ENCODE results near the gene LRRC36. TPM values are rescaled to one million over a fixed set of nuclear protein-coding genes. Genes with fewer than 3 reads are reported as not detected.

LRRC36 gene
- total RNA-seq, 1 experiment from 2014 or later = 0.13 TPM

GRCh38 chr16:67405336-67405735, 78.7 kb downstream of the LRRC36 start (continued):
- TF ChIP-seq STAT6 (CRISPR knock-in tag; conservative IDR thresholded peaks at IDR 0.05; ENCODE audit: low read depth) (no peak), USF2 (CRISPR knock-in tag; IDR thresholded peaks at IDR 0.05) (no peak), ZBTB21 (CRISPR knock-in tag; IDR thresholded peaks at IDR 0.05; ENCODE audit: borderline replicate concordance) (no peak), NFYB (CRISPR knock-in tag; conservative IDR thresholded peaks at IDR 0.05; ENCODE audit: low read depth) (no peak), ZBTB43 (CRISPR knock-in tag; IDR thresholded peaks at IDR 0.05) (no peak), ZNF416 (CRISPR knock-in tag; IDR thresholded peaks at IDR 0.05) (no peak), ATF1 (CRISPR knock-in tag; IDR thresholded peaks at IDR 0.05) (no peak), NFE2L1 (CRISPR knock-in tag; IDR thresholded peaks at IDR 0.05) (no peak), FOXJ3 (CRISPR knock-in tag; IDR thresholded peaks at IDR 0.05; ENCODE audit: borderline replicate concordance) (no peak), FOXP4 (CRISPR knock-in tag; IDR thresholded peaks at IDR 0.05) (no peak)

GRCh38 chr16:67406111-67406971, 79.7 kb downstream of the LRRC36 start:
- Mint-ChIP-seq H3K4me1 (peaks cover 39% of the 10 kb centered on the region), H3K36me3 (no peaks in the 10 kb centered on the region), H3K4me3 (no peak overlapping the region), H3K27me3 (ENCODE audit: low read depth) (peaks cover 23% of the 10 kb centered on the region), H3K27ac (no peak overlapping the region), H3K9me3 (no peaks in the 10 kb centered on the region)
- no peak for DNase-seq (ENCODE audit: low spot score)
- POLR2A ChIA-PET = interaction anchor here (0.9 kb wide), 1 partner anchor 13 kb away, joined by 3 read pairs; the partner anchor contains the start of gene TPPP3
- no peak for TF ChIP-seq TCF7 (CRISPR knock-in tag; IDR thresholded peaks at IDR 0.05; ENCODE audit: low read depth)
- no peak for TF ChIP-seq CREB1 (CRISPR knock-in tag; IDR thresholded peaks at IDR 0.05)
- CTCF ChIA-PET = interaction anchor here (0.8 to 7.0 kb wide), 9 partner anchors 7 to 146 kb away, joined by 3 to 36 read pairs (median 7); partner anchors contain the start of genes KCTD19, LRRC36, TPPP3 and ZDHHC1
- no peak for ATAC-seq

- peak overlapping the region; percentile 57; the same call in 1 of the 2 replicates for H3K27ac Mint-ChIP-seq
- TF ChIP-seq NFYB (CRISPR knock-in tag; conservative IDR thresholded peaks at IDR 0.05; ENCODE audit: low read depth) = no peak
- no peak for TF ChIP-seq NFE2L1 (CRISPR knock-in tag; IDR thresholded peaks at IDR 0.05)
- no peak for TF ChIP-seq ZNF281 (CRISPR knock-in tag; IDR thresholded peaks at IDR 0.05)
- TF ChIP-seq CTCF (IDR thresholded peaks at IDR 0.05) = no peak
- no peak for TF ChIP-seq JAZF1 (CRISPR knock-in tag; IDR thresholded peaks at IDR 0.05)
- no peak for TF ChIP-seq NR1H2 (CRISPR knock-in tag; IDR thresholded peaks at IDR 0.05)
- TF ChIP-seq HMGA2 (CRISPR knock-in tag; IDR thresholded peaks at IDR 0.05) = no peak
- TF ChIP-seq MYBL2 (CRISPR knock-in tag; IDR thresholded peaks at IDR 0.05) = no peak
These were observed 80.7 kb downstream of the LRRC36 start for GRCh38 chr16:67407176-67407787.

More at GRCh38 chr16:67407176-67407787, 80.7 kb downstream of the LRRC36 start:
- ChIA-PET CTCF (interaction anchor here (0.8 to 7.0 kb wide), 14 partner anchors 8 to 161 kb away, joined by 3 to 36 read pairs (median 6); partner anchors contain the start of genes HSD11B2, KCTD19, LRRC36 and TPPP3), POLR2A (interaction anchor here (0.9 kb wide), 1 partner anchor 14 kb away, joined by 3 read pairs; the partner anchor contains the start of gene TPPP3)
- H3K9me3 Mint-ChIP-seq = no peaks in the 10 kb centered on the region
- DNase-seq (ENCODE audit: low spot score) = no peak
- H3K27me3 Mint-ChIP-seq (ENCODE audit: low read depth) = peaks cover 17% of the 10 kb centered on the region
- H3K4me3 Mint-ChIP-seq = no peak overlapping the region
- H3K4me1 Mint-ChIP-seq = peaks cover 39% of the 10 kb centered on the region
- no peaks in the 10 kb centered on the region for H3K36me3 Mint-ChIP-seq
- ATAC-seq = no peak

Measured in WTC11 (cell line).